GM23248 (cell line): ENCODE results near the gene TNXB. TPM values are rescaled to one million over a fixed set of nuclear protein-coding genes. Genes with fewer than 3 reads are reported as not detected.

Experiments
- DNase-seq: peaks from one replicate; pipeline ENCODE4 v3.0.0-alpha.2; 2015
- H2AFZ ChIP-seq: fragments of 200-600 bp; sonication (generic); 2 replicates; pipeline ENCODE4 v1.6.1; 2016; ENCODE audit warnings: antibody characterized with exemption
- H3F3A ChIP-seq: fragments of 200-600 bp; sonication (generic); 2 replicates; pipeline ENCODE4 v1.6.1; 2016; ENCODE audit warnings: mild to moderate bottlenecking, antibody characterized with exemption, mixed run types; ENCODE audit not compliant: insufficient read depth
- H3K27ac ChIP-seq: fragments of 200-600 bp; sonication (generic); 2 replicates; pipeline ENCODE4 v1.5.1; 2016; ENCODE audit warnings: mild to moderate bottlenecking
- H3K27me3 ChIP-seq: fragments of 200-600 bp; sonication (generic); replicated peaks from 2 replicates; pipeline ENCODE4 v1.6.1; 2016; ENCODE audit warnings: mild to moderate bottlenecking; ENCODE audit not compliant: insufficient read depth
- H3K36me3 ChIP-seq: fragments of 200-600 bp; sonication (generic); 2 replicates; pipeline ENCODE4 v1.6.1; 2016; ENCODE audit warnings: low read depth, mild to moderate bottlenecking
- H3K4me1 ChIP-seq: fragments of 200-600 bp; sonication (generic); 2 replicates; pipeline ENCODE4 v1.6.1; 2016; ENCODE audit warnings: mild to moderate bottlenecking; ENCODE audit not compliant: insufficient read depth
- H3K4me2 ChIP-seq: fragments of 200-600 bp; sonication (generic); one replicate; pipeline ENCODE4 v1.6.1; 2016; ENCODE audit warnings: mild to moderate bottlenecking; ENCODE audit not compliant: unreplicated experiment
- H3K4me3 ChIP-seq: fragments of 200-600 bp; sonication (generic); 2 replicates; pipeline ENCODE4 v1.5.1; 2016; ENCODE audit warnings: mild to moderate bottlenecking
- H3K79me2 ChIP-seq: fragments of 200-600 bp; sonication (generic); 2 replicates; pipeline ENCODE4 v1.6.1; 2016; ENCODE audit warnings: mild to moderate bottlenecking; ENCODE audit not compliant: insufficient read depth
- H3K9ac ChIP-seq: fragments of 200-600 bp; sonication (generic); 2 replicates; pipeline ENCODE4 v1.6.1; 2016; ENCODE audit warnings: mild to moderate bottlenecking
- H3K9me2 ChIP-seq: fragments of 200-600 bp; sonication (generic); 2 replicates; pipeline ENCODE4 v1.6.1; 2016; ENCODE audit warnings: mixed run types, mild to moderate bottlenecking, moderate library complexity; ENCODE audit not compliant: insufficient read depth
- H3K9me3 ChIP-seq: fragments of 200-600 bp; sonication (generic); one replicate; pipeline ENCODE4 v1.6.1; 2017; ENCODE audit warnings: low read depth
- H4K20me1 ChIP-seq: fragments of 200-600 bp; sonication (generic); 2 replicates; pipeline ENCODE4 v1.6.0; 2016; ENCODE audit not compliant: insufficient read depth
- EZH2 ChIP-seq: fragments of 200-600 bp; sonication (generic); IDR thresholded peaks from 2 replicates; pipeline ENCODE4 v1.6.1; 2018; ENCODE audit warnings: antibody characterized with exemption, mild to moderate bottlenecking; ENCODE audit not compliant: insufficient read depth, poor library complexity, severe bottlenecking
- EZH2phosphoT487 ChIP-seq: fragments of 200-600 bp; sonication (generic); IDR thresholded peaks from 2 replicates; pipeline ENCODE4 v1.6.1; 2018; ENCODE audit warnings: antibody characterized with exemption, moderate library complexity, mild to moderate bottlenecking, low read depth; ENCODE audit not compliant: insufficient read depth
- WGBS, 2 experiments: methylation state at CpG; one replicate each; pipeline ENCODE4 v1.1.6; 2015 to 2017; ENCODE audit warnings: low lambda C conversion rate in 2 of 2, low coverage in 1 of 2; ENCODE audit errors: missing lambda C conversion rate in 2 of 2; 5-methylcytosine and 5-hydroxymethylcytosine counted together
- in situ Hi-C: fragments of 300-500 bp; cut with MboI; formaldehyde crosslinking; loops from 2 replicates; pipeline ENCODE4 v1.15.0; 2020
- polyA plus RNA-seq: library from polyadenylated mRNA; unstranded; fragments of >200 nt; fragmentation: Nextera tagmentation; extraction: Ambion mirVana; gene quantifications from 2 replicates; pipeline ENCODE4 v1.2.1, GENCODE V29; 2016
- total RNA-seq: library from RNA; depleted of rRNA; stranded (reverse); fragments of >200 nt; shearing (Covaris generic); gene quantifications from 2 replicates; pipeline ENCODE4 v1.2.3, GENCODE V29; 2014

The TNXB gene
- total and polyA plus RNA-seq, 2 experiments from 2014 or later, result 5.2 to 23.8 TPM

DNA sequence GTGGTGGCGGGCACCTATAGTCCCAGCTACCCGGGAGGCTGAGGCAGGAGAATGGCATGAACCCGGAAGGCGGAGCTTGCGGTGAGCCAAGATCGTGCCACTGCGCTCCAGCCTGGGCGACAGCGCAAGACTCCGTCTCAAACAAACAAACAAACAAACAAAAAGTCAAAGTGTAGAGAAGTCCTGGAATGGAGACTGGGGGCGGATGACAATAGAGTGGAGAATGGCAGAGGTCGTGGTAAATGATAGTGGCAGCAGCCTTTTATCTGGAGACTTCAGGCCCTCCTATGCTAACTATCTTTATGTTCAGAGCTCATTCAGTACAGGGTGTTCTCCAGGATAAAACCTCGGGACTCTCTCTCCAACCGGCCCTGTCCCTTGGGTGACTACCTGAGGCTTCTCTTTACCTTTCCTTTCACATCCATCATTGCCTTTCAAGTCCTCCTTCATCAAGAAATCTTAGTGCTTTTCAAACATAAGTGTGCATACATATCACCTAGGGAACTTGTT lies 22.4 kb upstream of the TNXB start:
- DNase-seq, result no peak
- in situ Hi-C loops, result no loop called here
- Histone ChIP-seq H3K4me2 (no peak overlapping the region), H3K4me1 (peaks cover 30% of the 10 kb centered on the region), H3K79me2 (peaks cover 29% of the 10 kb centered on the region), H3K36me3 (peaks cover under 1% of the 10 kb centered on the region; the same call in 1 of the 2 replicates), H2AFZ (no peak overlapping the region), H3F3A (no peaks in the 10 kb centered on the region; the same call in 1 of the 2 replicates), H3K9me2 (no peaks in the 10 kb centered on the region), H3K4me3 (no peak overlapping the region), H3K27ac (no peak overlapping the region), H4K20me1 (no peaks in the 10 kb centered on the region), H3K27me3 (no peaks in the 10 kb centered on the region), H3K9ac (no peak overlapping the region), H3K9me3 (no peaks in the 10 kb centered on the region)
- 92 to 94% methylated on average over 14 of the region's 14 CpGs for WGBS, 2 experiments
- TF ChIP-seq EZH2, result no peak
- TF ChIP-seq EZH2phosphoT487, result no peak

DNA sequence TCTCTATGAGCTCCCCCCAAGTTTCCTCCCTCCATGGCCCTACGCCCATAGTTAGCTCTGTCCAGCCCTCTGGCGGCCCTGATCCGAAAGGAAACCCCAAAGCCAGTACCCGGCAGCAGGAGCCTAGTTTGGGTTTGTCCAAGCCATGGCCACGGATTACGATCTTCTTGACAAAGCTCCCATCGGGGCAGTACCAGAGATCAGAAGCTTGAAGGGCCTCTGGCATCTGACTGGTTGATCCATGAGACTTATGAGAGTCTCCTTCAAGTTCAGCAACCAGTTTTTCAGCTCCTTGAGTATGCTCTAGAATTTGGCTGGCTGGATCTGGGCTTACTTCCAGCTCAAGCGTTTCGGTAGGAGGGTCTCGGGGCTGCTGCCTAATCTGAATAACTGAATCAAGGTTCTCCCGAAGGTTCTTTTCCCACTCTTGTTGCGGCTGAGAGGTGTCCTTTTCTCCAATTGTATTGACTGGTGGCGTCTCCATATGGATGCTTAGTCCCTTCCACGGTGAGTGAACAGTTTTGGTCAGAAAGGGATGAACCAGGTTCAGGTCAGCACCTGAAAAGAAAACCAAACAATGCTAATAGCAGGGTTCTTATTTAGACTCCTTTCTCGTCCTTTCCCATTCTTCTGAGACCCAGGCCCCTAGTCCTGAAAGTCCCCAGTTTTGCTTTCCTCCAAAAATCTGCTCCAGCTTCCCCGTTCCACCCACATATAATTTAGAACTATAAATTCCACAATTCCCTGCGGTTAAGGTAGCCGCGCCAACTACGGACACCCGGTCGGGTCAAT lies 20.4 kb upstream of the TNXB start:
- peaks cover 32% of the 10 kb centered on the region for H3K4me1 ChIP-seq
- H3K9ac ChIP-seq, result peak overlapping the region; percentile 83
- peak overlapping the region; percentile 98 for H3K4me3 ChIP-seq
- 20 to 22% methylated on average over 22 of the region's 22 CpGs for WGBS, 2 experiments
- peak overlapping the region; percentile 90 for H3K4me2 ChIP-seq
- TF ChIP-seq EZH2 (no peak), EZH2phosphoT487 (no peak)
- H3K27ac ChIP-seq, result peak overlapping the region; percentile 66
- no peaks in the 10 kb centered on the region for H3K9me2 ChIP-seq
- peaks cover 49% of the 10 kb centered on the region for H3K79me2 ChIP-seq
- in situ Hi-C loops, result no loop called here
- no peaks in the 10 kb centered on the region for H3K9me3 ChIP-seq
- DNase-seq, result peak; percentile 49
- H2AFZ ChIP-seq, result peak overlapping the region; percentile 96
- no peaks in the 10 kb centered on the region; the same call in 1 of the 2 replicates for H3F3A ChIP-seq
- no peaks in the 10 kb centered on the region for H3K27me3 ChIP-seq
- H4K20me1 ChIP-seq, result no peaks in the 10 kb centered on the region
- H3K36me3 ChIP-seq, result peaks cover 7% of the 10 kb centered on the region; the same call in 1 of the 2 replicates

DNA sequence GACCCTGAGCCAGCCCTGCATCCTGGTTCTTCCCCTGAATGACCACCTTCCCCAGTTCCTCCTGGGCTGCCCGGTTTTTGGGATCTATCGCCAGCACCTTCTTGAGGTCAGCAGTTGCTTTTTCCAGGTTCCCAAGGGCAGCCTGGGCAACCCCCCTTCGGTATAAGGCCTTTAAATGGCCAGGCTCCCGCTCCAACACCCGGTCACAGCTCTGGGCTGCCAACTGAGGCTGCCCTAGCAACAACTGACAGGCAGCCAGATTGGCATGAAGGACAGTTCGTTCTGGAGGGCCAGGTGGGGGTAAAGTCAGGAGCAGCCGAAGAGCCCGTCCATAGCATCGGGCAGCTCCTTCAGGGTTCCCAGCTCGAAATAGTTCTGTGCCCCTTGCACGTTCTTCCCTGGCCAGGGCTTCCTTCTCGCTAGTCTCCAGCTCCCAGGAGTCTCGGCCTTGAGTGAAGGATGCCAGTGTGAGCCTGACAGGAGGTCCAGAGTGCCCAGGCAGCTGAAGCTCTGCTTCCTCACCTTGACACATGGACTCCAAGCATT lies 19.7 kb upstream of the TNXB start:
- Histone ChIP-seq H3K79me2 (peaks cover 51% of the 10 kb centered on the region), H2AFZ (peak overlapping the region; percentile 60), H3K27me3 (no peaks in the 10 kb centered on the region), H3K4me3 (peak overlapping the region; percentile 98), H3F3A (no peaks in the 10 kb centered on the region; the same call in 1 of the 2 replicates), H3K9ac (peak overlapping the region; percentile 83; the same call in 1 of the 2 replicates), H3K36me3 (peaks cover 7% of the 10 kb centered on the region; the same call in 1 of the 2 replicates), H3K9me2 (no peaks in the 10 kb centered on the region), H3K27ac (peak overlapping the region; percentile 66; the same call in 1 of the 2 replicates), H4K20me1 (no peaks in the 10 kb centered on the region), H3K9me3 (no peaks in the 10 kb centered on the region), H3K4me2 (peak overlapping the region; percentile 90), H3K4me1 (peaks cover 28% of the 10 kb centered on the region)
- TF ChIP-seq EZH2phosphoT487 (no peak), EZH2 (no peak)
- WGBS, 2 experiments, result 80 to 87% methylated on average over 13 of the region's 13 CpGs
- no peak for DNase-seq
- in situ Hi-C loops, result no loop called here

DNA sequence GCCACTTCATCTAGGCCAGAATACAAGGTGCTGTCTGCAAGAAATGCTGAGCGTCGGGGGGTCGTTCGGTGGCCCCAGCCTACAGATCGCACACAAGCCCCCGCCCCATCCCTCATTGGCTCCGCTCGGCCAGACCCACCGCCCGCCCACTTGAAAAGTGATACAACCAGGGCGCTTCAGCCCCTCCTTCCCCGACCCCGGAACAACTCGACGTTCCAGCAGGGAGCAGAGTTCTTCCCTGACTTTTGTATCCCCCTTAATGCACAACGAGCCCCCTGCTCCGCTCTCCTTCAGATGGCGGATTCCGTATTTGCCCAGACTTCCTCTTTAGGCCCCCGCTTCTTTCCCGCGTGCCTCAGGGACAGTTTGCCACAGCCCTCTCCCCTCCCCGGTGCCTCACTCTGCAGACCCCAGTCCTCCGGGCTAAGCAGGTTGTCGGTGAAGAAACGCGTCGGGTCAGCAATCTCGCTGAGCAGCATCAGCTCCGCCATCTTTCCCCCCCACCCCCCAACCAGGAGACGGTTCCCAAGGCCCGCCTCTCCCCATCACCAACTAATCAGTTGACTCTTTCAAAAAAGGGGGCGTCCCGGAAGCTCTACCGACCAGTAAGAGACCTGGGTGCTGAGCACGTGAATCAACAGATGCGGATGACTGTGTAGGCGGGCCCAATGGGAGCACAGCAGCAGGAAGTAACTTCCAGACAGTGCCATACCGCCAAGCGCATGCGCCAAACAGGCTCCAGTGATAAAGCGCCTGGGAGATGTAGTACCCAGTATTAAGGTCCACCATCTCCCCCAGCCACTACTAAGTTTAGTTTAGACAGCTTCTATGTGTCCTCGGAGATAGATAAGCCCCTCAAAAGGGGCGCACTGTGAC lies 18.8 kb upstream of the TNXB start, which contains the start of gene ATF6B:
ATF6B (minus strand) TSS at position 530 of the 876 bp plus-strand sequence; CDS start at position 491, 39 bp downstream.
- in situ Hi-C loops, result no loop called here
- H3K27ac ChIP-seq, result peak within 1 kb of the TSS; percentile 91
- peaks cover 23% of the 10 kb centered on the region for H3K4me1 ChIP-seq
- peak within 1 kb of the TSS; percentile 90 for H3K4me2 ChIP-seq
- peaks cover 51% of the 10 kb centered on the region for H3K79me2 ChIP-seq
- H3K9me2 ChIP-seq, result no peaks in the 10 kb centered on the region
- no peaks in the 10 kb centered on the region for H3K27me3 ChIP-seq
- peak within 1 kb of the TSS; percentile 98 for H3K4me3 ChIP-seq
- TF ChIP-seq EZH2 (no peak), EZH2phosphoT487 (no peak)
- H3K9me3 ChIP-seq, result no peaks in the 10 kb centered on the region
- H4K20me1 ChIP-seq, result no peaks in the 10 kb centered on the region
- DNase-seq, result peak; percentile 100
- peaks cover 11% of the 10 kb centered on the region; the same call in 1 of the 2 replicates for H3K36me3 ChIP-seq
- H3K9ac ChIP-seq, result peak within 1 kb of the TSS; percentile 97
- WGBS, 2 experiments, result 1% methylated on average over 33 to 44 of the region's 44 CpGs
- H3F3A ChIP-seq, result no peaks in the 10 kb centered on the region
- H2AFZ ChIP-seq, result peak within 1 kb of the TSS; percentile 82
